Stimulated activated CD8-positive, alpha-beta memory T cell treated with anti-CD3 and anti-CD28 coated beads, Interleukin-4, amount 100 ng/mL, for 48 hours (primary cell): ENCODE measurements around the gene GUCY1A1.

Source experiments
- DNase-seq: peaks from one replicate; pipeline ENCODE4 v3.0.0-alpha.2; 2020

GUCY1A1 gene

DNA sequence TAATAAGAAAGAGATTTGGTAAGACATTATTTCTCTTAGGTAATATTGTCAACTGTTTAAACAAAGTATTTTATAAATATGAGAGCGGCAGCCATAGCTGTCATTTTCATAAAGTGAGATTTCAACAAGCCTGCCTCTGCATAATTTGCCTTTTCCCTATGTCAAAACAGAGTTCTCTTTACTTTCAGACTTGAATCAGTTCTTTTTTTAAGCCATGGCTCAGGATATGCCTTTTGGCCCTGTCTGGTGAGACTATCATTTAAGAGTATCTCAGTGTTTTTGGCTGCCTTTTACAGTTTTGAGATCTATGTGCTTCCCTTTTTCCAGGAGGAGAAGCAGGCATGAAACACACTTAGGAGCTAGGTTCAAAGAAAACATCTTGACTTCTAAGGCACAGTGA, 7.5 kb upstream of the GUCY1A1 start:
- no peak for DNase-seq

DNA sequence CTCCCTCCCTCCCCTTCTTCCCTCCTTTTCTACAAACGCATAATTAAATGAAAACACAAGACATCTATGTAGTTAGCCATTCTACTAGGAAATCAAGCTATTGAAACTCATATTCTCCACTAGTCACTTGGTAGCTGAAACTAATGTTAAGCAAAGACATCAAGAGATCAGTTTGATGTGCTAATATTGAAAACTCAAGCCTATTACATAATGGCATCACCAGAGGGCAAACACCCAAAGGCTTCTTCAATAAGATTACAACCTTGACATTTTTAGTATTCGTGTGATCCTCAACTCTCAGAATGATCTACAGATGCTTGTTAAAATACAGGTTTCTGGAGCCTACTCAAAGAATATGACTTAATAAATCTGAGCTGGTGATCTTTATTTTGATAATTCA, 6.2 kb upstream of the GUCY1A1 start:
- DNase-seq, result no peak

DNA sequence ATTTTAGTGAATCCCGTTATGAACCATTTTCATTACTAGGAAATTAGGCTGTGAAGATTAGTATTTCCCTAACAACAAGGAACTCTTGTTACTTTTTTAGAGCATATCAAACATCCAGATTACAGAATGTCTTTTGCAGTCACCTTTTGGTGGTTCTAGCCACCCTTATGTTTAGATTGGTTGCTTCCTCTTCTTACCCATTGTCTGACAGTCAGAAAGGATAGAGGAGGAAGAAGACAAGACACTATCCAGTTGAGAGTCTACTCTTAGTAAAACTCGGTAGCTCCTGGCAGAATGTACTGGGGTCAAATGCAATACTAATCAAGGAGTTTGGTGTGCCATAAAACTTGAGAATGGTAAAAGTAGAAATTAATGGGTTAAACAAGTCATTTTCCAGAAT, 1.6 kb upstream of the GUCY1A1 start:
- DNase-seq, result no peak

DNA sequence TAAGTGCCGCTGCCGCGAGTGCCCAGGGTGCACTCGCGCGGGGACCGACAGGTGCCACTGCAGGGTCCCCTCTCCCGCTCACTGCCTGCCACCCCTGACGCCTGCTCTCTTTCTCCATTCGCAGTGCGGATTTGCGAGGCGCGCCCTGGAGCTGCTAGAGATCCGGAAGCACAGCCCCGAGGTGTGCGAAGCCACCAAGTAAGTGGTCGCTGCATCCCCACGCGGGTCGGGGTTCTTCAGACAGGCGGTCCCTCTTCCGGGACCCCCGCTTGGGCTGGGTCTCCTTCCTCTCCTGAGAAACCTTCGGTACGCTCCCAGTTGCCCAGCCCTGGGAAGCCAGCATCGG, 547 bp downstream of the GUCY1A1 start:
- DNase-seq, result peak; percentile 38

DNA sequence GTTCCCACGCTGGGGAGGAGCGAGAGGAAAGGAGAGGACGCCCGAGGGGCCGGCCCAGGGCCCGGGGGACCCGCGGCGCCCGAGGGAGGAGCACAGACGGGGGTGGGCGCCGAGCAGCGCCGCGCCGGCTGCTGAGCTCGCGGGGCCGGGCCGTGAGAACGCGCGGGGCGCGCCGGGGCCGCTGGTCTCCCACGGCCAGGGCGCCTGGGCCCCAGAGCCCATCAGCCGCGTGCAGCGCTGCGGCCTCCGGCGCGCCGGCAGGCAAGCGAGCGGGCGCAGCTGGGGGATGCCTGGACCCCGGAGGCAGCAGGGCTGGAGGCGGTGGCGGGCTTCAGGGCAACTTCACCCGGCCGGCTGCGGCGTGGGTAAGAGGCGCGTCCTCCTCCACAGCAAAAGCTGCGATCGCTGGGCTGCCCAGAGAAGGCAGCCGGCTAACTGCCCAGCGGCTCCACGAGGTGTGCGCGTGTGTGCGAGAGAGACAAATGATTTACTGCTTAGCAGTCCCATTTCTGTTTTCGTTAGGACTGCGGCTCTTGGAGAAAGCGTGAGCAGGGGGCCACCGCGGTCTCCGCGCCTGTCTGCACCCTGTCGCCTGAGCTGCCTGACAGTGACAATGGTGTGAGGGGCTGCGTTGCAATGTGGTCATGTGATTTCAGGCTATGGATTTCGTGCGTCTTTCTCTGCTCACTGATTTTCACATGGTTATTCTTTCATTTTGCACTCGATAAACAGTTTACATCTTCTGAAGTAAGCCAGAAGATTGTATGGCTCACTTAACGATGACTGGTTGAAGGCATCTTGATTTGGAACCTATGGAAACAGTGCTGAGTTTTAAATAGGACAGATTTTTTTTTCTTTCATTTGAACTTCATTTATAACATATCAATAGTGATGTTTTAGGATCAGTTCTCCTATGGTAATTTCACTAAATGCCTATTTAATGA, 1.2 kb downstream of the GUCY1A1 start:
- peak; percentile 28 for DNase-seq

DNA sequence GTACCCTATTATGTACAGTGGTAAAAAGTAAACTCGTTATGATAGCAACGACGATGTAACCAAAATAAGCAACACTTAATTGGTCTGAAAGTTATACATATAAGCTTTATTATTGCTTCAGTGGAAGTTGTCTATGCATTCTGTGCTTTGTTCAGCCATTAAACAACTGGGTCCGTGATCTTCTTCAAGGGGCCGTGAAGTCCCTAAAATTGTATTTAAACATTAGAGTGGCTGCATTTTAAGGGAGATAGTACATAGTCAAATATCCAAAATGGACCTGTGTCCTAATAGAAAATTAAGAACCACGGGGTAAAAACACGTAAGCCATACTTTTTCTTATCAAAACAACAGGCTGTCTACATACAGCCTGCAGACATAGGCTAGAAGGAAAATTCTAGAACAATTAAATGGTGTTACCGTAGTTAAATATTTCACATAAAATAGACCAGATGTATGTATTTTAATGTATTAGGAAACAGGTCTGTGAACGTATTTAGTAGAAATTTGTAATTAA, 2.1 kb downstream of the GUCY1A1 start:
- no peak for DNase-seq

DNA sequence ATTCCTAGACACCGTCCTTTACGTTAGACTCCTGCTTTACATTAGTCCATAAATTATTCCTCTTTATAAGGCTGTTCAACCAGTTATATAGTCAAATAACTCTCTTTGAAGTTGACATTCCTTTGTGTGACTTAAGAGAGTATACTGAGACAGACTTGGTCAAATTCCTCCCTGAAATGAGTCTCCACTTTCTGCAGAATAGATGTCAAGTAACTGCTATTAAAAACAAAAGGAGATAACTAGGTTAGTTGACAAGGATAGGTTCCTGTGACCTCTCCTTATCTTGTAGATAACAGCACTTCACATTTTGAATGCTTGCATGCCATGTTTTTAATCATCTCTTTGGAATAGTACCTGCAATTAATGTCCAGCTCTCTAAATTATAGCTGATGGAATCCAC, 5.7 kb downstream of the GUCY1A1 start:
- DNase-seq, result no peak

DNA sequence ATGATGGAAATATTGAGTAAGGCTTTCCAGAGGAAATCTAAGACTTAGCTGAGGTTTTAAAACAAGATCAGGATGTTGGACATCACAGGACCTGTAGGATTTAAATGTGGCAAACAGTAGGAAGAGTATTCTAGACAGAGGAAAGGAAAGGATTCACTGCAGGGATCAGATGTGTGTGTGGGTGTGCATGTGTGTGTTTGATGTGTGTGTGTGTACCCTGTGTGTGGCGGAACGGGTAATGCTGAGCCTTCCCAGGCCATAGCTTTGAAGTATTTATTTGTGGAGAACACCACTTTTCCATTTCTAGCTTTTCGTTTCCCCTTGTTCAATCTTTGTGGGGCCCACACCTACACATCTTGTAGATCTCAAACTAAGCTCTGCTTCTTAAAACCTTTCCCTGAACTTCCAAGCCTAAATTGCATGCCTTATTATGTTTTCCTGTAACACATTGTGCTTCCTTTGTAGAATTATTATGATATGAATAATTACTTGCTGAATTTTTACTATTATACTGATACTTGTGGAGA, 6.9 kb downstream of the GUCY1A1 start:
- no peak for DNase-seq

DNA sequence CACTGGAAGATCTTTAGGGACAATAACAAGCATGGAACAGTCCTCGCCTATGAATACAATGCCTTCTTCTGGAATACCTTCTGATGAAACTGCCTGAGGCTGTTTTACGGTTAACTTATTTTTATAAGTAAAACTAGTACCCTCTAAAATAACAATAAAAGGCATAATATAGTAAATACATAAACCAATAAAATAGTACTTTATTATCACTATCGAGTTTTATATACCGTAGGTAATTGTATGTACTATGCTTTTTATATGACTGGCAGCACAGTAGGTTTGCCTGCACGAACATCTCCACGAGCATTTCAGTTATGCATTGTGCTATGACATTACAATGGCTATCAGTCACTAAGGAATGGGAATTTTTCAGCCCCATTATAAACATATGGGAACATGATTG, 8.0 kb downstream of the GUCY1A1 start:
- DNase-seq, result no peak

DNA sequence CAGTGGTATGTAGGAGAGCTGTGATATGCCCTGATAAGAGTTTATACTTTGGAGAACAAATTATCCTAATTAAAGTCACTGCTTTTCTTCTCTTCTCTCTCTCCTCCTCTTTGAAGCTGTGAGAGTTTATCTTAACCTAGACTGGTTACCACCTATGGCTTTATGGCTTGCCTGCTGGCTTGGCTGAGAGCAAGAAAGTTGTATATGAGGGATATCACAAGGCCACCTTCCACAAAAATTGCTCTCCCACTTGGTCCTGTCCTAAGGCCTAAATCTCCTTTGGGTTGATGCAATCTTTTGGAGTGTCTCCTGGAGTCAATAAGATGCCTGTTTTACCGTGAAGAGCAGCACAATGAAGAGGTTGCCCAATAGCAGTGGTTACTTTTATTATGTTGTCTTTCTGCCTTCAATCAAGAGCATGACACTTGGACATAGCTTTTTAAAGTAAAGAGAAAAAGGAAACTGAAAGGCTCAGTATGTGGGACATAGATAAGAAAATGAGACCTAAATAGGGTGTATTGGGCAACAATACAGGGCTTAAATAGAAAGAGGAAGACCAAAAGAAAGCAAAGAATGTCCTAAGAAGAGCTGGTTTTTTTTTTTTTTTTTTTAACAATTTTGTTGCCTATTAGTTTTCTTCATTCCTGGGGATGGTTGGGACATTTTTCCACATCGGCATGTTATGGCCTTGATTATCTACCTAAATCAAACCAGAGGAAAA, 9.2 kb downstream of the GUCY1A1 start:
- no peak for DNase-seq

DNA sequence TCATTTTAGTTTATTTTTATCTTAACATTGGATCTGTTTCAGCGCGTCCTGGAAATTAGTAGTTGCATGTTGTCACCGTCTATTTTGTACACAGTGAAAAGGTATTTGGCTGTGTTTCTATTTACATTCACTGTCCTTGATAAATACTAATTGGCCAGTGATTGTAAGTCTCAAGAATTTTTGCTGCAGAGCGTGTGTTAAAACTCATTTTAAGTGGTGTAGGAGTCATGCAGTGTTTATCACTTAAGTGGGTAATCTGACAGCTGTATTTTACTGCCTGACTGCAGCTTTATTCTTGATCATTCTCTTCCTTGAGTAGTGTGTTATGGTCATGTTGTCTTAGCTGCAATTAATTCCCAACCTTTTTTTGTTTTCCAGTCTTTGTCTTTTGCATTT, 9.8 kb downstream of the GUCY1A1 start:
- DNase-seq, result no peak

DNA sequence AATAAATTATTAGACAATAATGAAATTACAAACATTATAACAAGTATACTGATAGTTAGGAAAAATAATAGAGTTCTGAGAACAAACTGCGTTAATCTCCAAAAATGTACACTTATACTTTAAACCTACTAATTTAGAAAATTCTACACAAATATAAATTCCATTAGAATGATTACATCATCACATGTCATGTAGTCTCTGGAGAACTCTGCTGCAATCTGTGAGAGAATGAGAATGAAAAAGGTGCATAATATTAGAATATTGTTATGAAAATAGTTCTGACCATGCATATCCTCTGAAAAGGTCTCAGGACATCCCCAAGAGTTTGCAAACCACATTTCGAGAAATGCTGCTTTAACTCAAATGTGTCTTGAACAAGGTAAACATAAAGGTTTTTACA, 11.4 kb downstream of the GUCY1A1 start:
- DNase-seq, result no peak

DNA sequence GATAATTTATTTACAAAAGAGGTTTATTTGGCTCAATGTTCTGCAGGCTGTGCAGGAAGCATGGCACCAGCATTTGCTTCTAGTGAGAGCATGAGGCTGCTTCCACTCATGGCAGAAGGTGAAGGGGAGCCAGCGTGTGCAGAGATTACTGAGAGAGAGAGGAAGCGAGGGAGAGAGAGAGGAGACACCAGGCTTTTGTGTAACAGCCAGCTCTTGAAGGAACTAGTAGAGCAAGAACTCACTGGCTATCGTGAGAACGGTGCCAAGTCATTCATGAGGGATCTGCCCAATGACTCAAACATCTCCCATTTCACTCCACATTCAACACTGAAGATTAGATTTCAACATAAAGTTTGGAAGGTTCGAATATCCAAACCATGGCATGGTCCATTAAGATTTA, 12.7 kb downstream of the GUCY1A1 start:
- DNase-seq, result no peak

DNA sequence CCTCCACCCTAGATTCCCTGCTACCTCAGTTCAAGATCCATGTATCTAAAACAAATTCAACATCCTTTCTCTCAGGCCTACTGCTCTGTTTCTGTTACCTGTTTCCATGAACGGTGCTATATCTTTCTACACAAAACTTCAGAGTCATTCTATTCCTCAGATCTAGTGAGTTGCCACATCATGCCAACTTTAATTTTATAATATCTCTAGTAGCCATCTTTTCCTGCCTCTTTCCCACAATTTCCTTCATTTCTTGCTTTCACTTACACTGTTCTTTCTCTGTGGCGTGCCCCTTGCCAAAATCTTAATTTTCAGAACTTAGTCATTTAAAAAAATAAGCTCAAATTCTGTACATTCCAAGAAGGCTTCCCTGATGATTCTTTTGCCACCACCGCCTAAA, 15.2 kb downstream of the GUCY1A1 start:
- DNase-seq, result no peak

DNA sequence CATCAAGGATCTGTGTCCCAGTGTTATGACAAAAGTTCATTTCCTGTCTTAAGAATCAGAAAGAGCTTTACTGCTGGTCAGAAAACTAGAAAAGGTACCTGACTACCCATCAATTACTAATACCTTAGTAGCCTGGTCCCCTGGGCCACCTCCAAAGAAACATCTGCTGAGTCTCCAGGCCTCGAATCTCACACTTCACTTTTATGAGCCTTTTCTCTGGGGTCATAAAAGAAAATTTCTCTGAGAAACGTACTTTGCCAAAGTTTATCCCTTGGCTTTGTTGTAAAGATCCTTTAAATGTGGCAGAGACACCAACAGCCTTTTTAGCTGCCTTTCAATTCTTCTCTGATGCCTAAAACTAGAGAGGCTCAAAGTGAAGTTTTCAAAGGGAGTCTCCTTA, 17.8 kb downstream of the GUCY1A1 start:
- no peak for DNase-seq

DNA sequence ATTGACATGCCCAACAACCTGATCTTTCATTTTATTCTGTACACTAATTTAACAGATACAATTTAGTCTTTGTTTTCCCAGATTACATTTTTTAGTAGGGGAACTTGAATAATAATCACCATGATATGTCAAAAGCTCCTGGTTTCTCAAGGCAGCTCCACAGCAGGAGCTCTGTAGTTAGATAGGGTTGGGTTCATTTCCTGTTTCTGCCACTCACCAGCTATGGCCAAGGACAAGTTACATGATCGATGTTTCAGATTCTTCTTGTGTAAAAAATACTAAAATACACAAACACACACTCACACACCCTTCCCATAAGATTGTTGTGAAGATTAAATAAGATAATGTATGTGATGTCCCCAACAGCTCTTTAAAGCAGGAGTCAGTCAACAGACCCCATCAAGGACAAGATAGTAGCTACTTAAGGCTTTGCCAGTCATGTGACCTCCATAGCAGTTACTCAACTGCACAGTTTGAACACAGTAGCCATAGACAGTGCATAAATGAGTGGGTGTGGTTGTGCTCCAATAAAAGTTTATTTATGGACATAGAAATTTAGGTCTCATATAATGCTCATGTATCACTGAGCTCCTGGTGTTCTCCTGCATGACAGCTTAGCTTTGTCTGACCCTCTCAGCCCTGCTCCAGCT, 18.4 kb downstream of the GUCY1A1 start:
- no peak for DNase-seq

DNA sequence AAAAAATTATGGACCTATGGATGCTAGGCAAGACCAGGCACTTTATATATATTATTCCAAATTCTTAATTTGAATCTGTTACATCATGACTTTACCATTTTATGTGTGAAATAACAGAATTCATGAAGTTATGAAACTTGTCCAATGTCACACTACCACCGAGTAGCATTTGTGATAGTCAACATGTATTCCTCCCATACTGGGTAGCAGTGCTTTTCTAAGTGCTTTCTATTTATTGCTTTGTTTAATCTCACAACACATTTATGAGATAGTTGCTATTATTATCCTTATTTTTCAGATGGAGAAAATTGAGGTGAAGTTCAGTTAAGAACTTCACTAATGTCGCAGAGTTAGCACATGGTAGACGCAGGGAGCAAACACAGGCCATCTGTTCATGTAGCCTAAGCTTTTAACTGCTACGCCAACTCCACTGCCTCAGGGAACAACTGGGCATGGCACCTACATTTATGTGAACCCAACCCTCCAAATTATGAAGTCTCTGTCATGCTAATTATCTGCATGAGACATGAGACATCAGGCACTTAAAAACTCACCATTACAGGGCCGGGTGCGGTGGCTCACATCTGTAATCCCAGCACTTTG, 20.8 kb downstream of the GUCY1A1 start:
- DNase-seq, result no peak

DNA sequence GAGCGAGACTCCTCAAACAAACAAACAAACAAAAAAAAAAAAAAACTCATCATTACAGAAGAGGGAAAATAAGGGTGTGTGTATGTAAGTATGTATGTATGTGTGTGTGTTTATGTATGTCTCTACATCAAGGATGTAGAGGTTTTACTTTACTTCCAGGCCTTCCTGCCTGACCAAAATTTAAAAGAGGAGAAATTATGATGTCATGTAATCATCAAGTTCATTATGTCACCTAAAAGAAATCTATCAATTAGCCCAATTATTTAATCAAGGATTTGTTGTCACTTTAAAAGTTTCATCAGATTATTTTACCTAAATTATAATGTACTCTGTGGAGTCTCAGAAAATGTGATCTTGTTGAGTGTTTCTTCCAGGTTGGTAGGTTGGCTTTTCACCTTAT, 21.6 kb downstream of the GUCY1A1 start:
- DNase-seq, result no peak

DNA sequence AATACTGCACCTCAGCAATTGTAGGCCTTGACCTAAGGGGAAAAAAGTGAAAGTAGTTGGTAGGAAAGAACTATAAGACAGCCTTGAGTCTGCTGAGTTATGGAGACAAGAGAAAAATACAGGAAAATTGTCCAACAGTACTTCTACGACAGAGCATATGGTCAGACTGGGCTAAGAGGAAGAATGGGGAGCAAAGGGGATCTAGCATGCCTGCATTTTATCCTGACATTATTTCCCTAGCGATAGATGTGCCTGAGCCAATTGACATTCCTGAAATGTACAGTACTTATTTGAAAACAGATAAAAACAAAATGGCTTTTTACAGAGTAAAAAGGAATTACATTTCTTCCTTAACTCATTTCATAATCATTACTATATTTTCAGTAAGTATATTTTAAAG, 22.2 kb downstream of the GUCY1A1 start:
- DNase-seq, result no peak

DNA sequence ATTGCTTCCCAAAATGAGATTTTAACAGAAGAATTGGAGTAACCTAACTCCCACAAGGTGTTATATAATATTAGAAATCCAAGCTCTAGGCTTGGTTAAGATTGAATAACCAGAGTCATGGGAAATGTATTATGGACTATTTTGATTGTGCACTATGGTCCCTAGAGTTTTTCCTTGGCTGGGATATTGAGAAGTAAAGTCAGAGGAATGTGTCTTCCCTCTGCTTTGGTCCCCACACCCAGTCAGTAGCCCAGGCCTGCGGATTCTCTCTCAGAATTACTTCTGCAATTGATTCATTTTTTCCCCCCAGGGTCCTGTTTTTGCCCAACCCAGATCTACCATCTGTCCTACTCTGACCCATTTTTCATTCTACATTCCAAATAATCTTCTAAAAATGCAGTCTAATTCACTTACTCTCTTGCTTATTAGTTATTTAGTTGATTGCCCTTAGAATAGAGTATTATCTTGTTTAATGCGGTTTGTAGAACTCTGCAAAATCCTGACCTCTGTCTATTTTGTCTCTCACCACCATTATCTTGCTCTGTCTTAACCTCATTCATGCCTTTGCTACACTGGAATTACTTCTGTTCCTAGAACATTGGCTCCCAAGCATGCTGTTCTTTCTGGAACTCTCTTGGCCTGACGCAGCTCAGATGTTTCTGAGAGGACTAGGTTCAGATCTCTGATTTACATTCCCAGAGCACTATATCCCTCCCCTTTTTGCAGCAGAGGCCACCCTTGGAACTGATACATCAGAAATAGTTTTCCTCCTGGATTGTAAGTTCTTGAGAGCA, 23.6 kb downstream of the GUCY1A1 start:
- no peak for DNase-seq

DNA sequence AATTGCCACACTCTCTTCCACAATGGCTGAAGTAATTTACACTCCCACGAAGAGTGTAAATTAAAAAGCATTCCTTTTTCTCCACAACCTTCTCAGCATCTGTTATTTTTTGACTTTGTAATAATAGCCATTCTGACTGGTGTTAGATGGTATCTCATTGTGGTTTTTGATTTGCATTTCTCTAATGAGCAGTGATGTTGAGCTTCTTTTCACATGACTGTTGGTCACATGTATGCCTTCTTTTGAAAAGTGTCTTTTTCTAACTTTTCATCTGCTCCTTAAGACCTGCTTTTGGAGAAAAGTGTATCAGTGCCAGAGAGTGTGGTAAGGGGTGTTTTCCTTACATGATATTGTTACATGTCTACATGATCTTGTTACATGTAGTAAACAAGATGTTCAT, 25.7 kb downstream of the GUCY1A1 start:
- DNase-seq, result no peak

DNA sequence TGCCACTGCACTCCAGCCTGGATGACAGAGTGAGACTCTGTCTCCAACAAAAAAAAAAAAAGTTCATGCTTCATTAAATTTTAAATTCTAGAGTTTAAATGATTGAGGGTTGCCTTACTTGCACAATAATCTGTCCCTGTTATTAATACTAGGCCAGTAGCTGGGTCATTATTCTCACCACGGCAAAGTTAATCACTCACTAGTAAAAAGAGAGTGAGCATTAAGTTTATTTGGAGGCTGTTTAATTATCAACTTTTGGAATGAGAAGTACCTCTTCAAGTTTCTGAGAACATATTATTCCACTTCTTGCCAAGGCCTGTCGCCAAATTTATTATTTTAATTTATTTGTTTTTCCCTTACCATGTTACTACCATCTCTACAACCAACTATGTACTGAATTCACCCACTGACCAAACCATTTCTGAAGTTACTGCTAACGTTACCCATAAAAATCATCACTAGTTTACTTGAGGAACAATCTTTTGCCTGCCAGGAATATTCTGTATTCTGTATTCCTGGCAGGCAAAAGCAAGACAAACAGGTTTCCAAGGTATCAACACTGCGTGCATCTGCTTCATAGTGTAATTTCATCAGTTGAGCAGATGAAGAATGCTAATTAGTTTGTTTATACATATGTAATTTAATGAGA, 26.5 kb downstream of the GUCY1A1 start:
- no peak for DNase-seq
